Transverse colon (tissue), 4 donors: Measurements from ENCODE around the gene ZNF497. TPM values are rescaled to one million over a fixed set of nuclear protein-coding genes. Genes with fewer than 3 reads are reported as not detected.
"Not testable (repeated sequence)": the region's sequence is repeated elsewhere in the genome, so short reads cannot be mapped to it uniquely, and the experiment has no call there.

ENCODE experiments used
- DNase-seq: peaks from one replicate; pipeline ENCODE4 v3.0.0-alpha.2; 2019
- H3K27ac ChIP-seq, 4 donors: fragments of 200-600 bp; sonication (generic); 2 replicates each; pipeline ENCODE4 v1.5.1; 2016 to 2018; ENCODE audit warnings: inconsistent platforms in 4 of 4
- H3K27me3 ChIP-seq: fragments of 200-600 bp; sonication (generic); 2 replicates; pipeline ENCODE4 v1.5.1; 2017; ENCODE audit warnings: inconsistent platforms
- H3K36me3 ChIP-seq, 4 donors: fragments of 200-600 bp; sonication (generic); 2 replicates each; pipeline ENCODE4 v1.5.1; 2017 to 2019; ENCODE audit warnings: inconsistent platforms in 4 of 4
- H3K4me1 ChIP-seq, 4 donors: fragments of 200-600 bp; sonication (generic); 2 replicates each; pipeline ENCODE4 v1.5.1; 2017 to 2020; ENCODE audit warnings: inconsistent platforms in 4 of 4
- H3K4me3 ChIP-seq, 4 donors: fragments of 200-600 bp; sonication (generic); 1 replicate in 1 of 4; 2 replicates in 3 of 4; pipeline versions ENCODE4 v1.5.1 to v1.6.1; 2017 to 2019; ENCODE audit warnings: inconsistent platforms in 4 of 4
- H3K9me3 ChIP-seq, 2 donors: fragments of 200-600 bp; sonication (generic); 2 replicates each; pipeline ENCODE4 v1.5.1; 2017 to 2019; ENCODE audit warnings: inconsistent platforms in 2 of 2
- EP300 ChIP-seq: sonication (generic); formaldehyde crosslinking; IDR thresholded peaks from one replicate; pipeline ENCODE4 v1.6.1; 2017; ENCODE audit warnings: antibody characterized with exemption, low read depth
- POLR2A ChIP-seq: fragments of 450-650 bp; IDR thresholded peaks from one replicate; pipeline ENCODE4 v1.6.1; 2016; ENCODE audit warnings: antibody characterized with exemption, mild to moderate bottlenecking, moderate library complexity
- POLR2AphosphoS5 ChIP-seq, 3 donors: sonication (generic); formaldehyde crosslinking; IDR thresholded peaks; one replicate each; pipeline ENCODE4 v1.6.1; 2016; ENCODE audit warnings: antibody characterized with exemption in 3 of 3
- WGBS, 2 donors: methylation state at CpG; one replicate each; pipeline ENCODE4 v1.1.5; 2018; ENCODE audit warnings: low coverage in 1 of 2; 5-methylcytosine and 5-hydroxymethylcytosine counted together
- in situ Hi-C, 4 donors: fragments of 200-750 bp; cut with MboI; loops; one replicate each; pipeline versions ENCODE4 v1.15.0 to v1.15.1; 2017; ENCODE audit warnings: low sequenced_read_pairs in 3 of 4, low pct_ligation_motif_present in 1 of 4, low pct_unique_long_range_greater_than_20kb in 1 of 4
- intact Hi-C: fragments of 100-400 bp; cut with DNase I; formaldehyde crosslinking; loops from one replicate; pipeline ENCODE4 v1.15.1; 2023; ENCODE audit warnings: low total_unique reads
- total RNA-seq, 4 donors: library from RNA; depleted of rRNA; stranded (reverse); fragments of >200 nt; gene quantifications; one replicate each; pipeline ENCODE4 v1.1.0, GENCODE V29; 2016
- TF ChIP-seq, protein P1 (sequence below), 5 experiments: fragments of 200-600 bp in 3 of 5; fragments of 450-650 bp in 2 of 5; sonication (generic) in 3 of 5; IDR thresholded peaks; 1 replicate in 2 of 5; 2 replicates in 3 of 5; pipeline ENCODE4 v1.5.1; 2016 to 2017; ENCODE audit warnings: antibody characterized with exemption in 5 of 5, inconsistent platforms in 3 of 5, mild to moderate bottlenecking in 2 of 5, moderate library complexity in 1 of 5

ZNF497 gene
- total RNA-seq, 4 donors from 2014 or later: 1.3 to 19.3 (median 4.2) TPM

DNA sequence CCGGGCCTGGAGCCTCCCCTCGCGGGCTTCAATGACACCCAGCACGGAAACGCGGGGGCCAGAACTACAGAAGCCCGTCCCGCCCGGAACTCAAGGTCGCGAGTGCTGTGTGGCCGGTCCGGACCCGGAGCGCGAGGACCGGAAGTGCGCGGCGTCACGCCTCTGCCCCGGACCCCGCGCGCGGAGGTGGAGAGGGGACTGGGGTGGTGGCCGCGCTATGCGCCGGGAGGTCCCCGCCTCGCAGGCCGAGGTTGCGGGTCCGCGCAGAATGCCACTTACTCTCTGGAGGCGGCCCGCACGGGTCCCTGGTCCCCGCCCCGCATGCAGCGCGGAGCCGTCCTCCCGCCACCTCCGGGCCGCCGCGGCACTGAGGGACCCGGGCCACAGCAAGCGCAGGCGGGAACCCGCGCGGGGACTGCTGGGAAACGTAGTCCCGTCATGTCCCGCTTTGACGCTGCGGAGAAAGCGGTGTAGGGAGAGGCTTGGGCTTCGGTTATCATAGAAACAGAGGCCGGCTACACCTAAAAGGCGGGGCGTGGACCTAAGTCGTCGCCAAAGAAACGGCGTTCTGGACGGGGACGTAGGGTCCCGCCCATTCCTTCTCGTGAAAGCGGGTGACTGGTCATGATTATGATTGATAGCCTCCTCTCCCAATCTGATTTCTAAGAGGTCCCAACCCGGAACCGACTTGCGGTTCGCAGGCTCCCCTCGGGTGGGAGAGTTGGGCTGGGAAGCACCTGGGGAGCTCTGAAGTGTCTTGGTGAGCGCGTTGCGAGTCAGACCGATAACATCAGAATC lies 18.3 kb upstream of the ZNF497 start, which contains the start of gene ZNF837:
Gene ZNF837 (minus strand): TSS at position 369 of the 798 bp plus-strand sequence. CDS start 11,698 bp downstream, outside the sequence.
- H3K36me3 ChIP-seq: no peaks in the 10 kb centered on the region
- no peaks in the 10 kb centered on the region for H3K9me3 ChIP-seq
- WGBS, 2 donors: 0% methylated on average over 60 of the region's 83 CpGs; no CpG with 5 or more reads in 1 of the 2 donors
- peak; percentile 99 for DNase-seq
- TF ChIP-seq EP300 (no peak), POLR2A (peak; percentile 95), POLR2AphosphoS5 (IDR thresholded peaks at IDR 0.05) (peak; percentile 50 to 95 (median 92))
- TF ChIP-seq, protein P1, sequence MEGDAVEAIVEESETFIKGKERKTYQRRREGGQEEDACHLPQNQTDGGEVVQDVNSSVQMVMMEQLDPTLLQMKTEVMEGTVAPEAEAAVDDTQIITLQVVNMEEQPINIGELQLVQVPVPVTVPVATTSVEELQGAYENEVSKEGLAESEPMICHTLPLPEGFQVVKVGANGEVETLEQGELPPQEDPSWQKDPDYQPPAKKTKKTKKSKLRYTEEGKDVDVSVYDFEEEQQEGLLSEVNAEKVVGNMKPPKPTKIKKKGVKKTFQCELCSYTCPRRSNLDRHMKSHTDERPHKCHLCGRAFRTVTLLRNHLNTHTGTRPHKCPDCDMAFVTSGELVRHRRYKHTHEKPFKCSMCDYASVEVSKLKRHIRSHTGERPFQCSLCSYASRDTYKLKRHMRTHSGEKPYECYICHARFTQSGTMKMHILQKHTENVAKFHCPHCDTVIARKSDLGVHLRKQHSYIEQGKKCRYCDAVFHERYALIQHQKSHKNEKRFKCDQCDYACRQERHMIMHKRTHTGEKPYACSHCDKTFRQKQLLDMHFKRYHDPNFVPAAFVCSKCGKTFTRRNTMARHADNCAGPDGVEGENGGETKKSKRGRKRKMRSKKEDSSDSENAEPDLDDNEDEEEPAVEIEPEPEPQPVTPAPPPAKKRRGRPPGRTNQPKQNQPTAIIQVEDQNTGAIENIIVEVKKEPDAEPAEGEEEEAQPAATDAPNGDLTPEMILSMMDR (IDR thresholded peaks at IDR 0.05): peak in 1 of 5 experiments; percentile 35
- intact Hi-C loops: no loop called here
- H3K4me3 ChIP-seq: peak within 1 kb of the TSS; percentile 43 to 89 (median 74)
- H3K27ac ChIP-seq: peak within 1 kb of the TSS; percentile 94 to 96 (median 94)
- no peaks in the 10 kb centered on the region for H3K27me3 ChIP-seq
- H3K4me1 ChIP-seq: peaks cover 15 to 28% (median 24%) of the 10 kb centered on the region in 4 donors
- in situ Hi-C loops: no loop called here

DNA sequence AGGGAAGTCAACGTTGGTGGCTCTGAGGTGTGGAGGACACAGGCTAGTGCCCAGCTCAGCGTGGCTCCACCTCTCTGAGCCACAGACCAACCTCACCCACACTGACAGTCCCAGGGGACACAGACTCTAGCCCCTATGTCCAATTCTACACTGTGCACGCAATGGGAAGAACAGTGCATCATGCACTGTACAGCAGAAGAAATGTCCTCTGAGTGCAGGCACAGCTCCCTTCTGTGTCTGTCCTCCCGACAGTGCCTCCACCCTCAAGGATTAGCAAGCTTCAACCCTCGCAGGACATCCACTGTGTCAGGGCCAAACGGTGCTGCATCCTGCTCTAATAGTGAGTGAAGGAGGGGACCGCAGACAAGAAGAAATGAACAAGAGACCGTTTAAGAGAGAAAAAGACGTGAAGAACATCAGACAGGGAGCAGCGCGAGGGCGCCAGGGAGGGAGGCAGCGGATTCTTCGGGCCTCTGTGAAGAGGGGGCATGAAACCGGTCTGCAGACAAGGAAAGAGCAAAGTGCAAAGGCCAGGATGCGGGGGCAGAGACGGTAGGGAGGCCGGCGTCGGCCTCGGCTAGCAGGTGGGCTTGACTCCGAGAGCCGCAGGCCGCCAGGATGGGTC lies 17.6 kb upstream of the ZNF497 start:
- WGBS, 2 donors: 4% methylated on average over 5 to 24 of the region's 24 CpGs
- TF ChIP-seq POLR2A (no peak), POLR2AphosphoS5 (IDR thresholded peaks at IDR 0.05) (no peak), EP300 (no peak)
- TF ChIP-seq, protein P1 (IDR thresholded peaks at IDR 0.05): no peak

DNA sequence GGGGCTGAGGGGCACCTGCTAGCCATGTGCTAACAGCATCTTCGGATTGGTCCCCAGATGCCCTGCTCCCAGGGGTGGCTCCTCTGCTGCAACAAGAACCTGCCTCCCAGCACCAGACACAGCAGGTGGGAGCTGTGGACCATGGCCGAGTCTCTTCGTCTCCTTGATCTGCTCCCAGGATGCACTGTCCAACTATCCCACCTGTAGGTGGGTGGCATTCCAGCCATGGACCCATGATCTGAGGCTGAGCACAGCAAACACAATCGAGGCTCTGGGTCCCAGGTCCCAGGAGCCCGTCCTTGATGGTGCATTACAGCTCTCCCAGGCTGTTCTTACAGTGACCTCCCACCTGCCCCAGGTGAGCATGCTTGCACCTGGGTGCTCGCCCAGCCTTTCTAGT lies 16.7 kb upstream of the ZNF497 start:
- TF ChIP-seq POLR2A (no peak), EP300 (no peak), POLR2AphosphoS5 (IDR thresholded peaks at IDR 0.05) (no peak)
- TF ChIP-seq, protein P1 (IDR thresholded peaks at IDR 0.05): no peak

More for the DNA sequence above, 17.6 kb upstream of the ZNF497 start:
- Histone ChIP-seq H3K27ac (peak overlapping the region; percentile 94 to 96 (median 94)), H3K4me1 (peaks cover 9 to 21% (median 17%) of the 10 kb centered on the region in 4 donors), H3K36me3 (no peaks in the 10 kb centered on the region), H3K27me3 (no peaks in the 10 kb centered on the region), H3K9me3 (no peaks in the 10 kb centered on the region), H3K4me3 (peak overlapping the region; percentile 33 to 89 (median 74))
- intact Hi-C loops: no loop called here
- in situ Hi-C loops: no loop called here
- DNase-seq: no peak

DNA sequence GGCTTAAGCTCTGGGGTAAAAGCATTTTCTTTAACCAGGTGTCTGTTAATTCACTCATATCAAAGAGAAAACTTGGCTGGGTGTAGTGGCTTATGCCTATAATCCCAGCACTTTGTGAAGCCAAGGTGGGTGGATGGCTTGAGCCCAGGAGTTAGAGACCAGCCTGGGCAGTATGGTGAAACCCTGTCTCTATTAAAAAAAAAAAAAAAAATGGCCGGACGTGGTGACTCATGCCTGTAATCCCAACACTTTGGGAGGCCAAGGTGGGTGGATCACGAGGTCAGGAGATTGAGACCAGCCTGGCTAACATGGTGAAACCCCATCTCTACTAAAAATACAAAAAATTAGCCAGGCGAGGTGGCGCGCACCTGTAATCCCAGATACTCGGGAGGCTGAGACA lies 14.2 kb upstream of the ZNF497 start:
- H3K36me3 ChIP-seq, intact Hi-C loops, DNase-seq, H3K9me3 ChIP-seq, H3K27ac ChIP-seq, in situ Hi-C loops, H3K4me3 ChIP-seq, H3K27me3 ChIP-seq: not testable (repeated sequence)
- H3K4me1 ChIP-seq: peaks cover 9 to 14% (median 13%) of the 10 kb centered on the region in 4 donors
- WGBS, 2 donors: 85 to 93% methylated on average over 3 to 7 of the region's 7 CpGs

More for the DNA sequence above, 16.7 kb upstream of the ZNF497 start:
- Histone ChIP-seq H3K4me1 (peaks cover 9 to 21% (median 16%) of the 10 kb centered on the region in 4 donors), H3K36me3 (no peaks in the 10 kb centered on the region), H3K27me3 (no peaks in the 10 kb centered on the region), H3K4me3 (no peak overlapping the region), H3K9me3 (no peaks in the 10 kb centered on the region), H3K27ac (no peak overlapping the region)
- DNase-seq: no peak
- 93% methylated on average over 6 of the region's 6 CpGs; no CpG with 5 or more reads in 1 of the 2 donors for WGBS, 2 donors
- intact Hi-C loops: no loop called here
- in situ Hi-C loops: no loop called here
